ENCODE measurements around the gene AGBL1. TPM values are rescaled to one million over a fixed set of nuclear protein-coding genes. Genes with fewer than 3 reads are reported as not detected.

AGBL1 gene
- total and polyA plus RNA-seq, 2 donors (not counting 3 experiments of a cell fraction or from before 2014, with no cell fraction given): not detected

DNA sequence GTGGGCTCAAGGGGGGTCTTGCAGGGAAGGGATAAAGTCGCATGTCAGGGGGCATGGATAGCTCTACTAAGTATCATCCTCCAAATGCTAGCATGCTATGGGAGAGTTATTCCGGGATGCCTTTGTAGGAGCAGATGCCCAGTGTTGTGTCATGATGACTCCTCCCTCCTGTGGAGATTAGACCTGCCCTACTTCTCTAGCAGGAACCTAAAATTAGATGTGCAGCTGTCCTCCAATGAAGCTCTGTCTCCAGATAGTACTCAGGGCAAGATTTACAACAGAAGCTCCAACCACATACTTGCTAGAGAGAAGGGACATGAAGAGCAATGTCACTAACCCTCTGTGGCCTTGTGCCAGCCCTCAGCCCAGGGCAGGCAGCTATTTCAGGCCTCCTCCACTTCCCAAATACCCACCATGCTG, 82.5 kb downstream of the AGBL1 start:
- DNase-seq (ENCODE audit: low read depth, low spot score) (no peak), FAIRE-seq (no peak)
- dilution Hi-C loops (cut with MboI; ENCODE audit: extremely low pct_ligation_motif_present, low sequenced_read_pairs): no loop called here

GRCh38 chr15:86162641-86163040, 83.0 kb downstream of the AGBL1 start:
- TF ChIP-seq JUN (IDR thresholded peaks at IDR 0.05; ENCODE audit: borderline replicate concordance, insufficient read depth, insufficient read length, low read depth): no peak
- TF ChIP-seq MYC (IDR thresholded peaks at IDR 0.05; ENCODE audit: low read depth, low read length): no peak
- no peak for TF ChIP-seq POLR2AphosphoS5 (IDR thresholded peaks at IDR 0.05; ENCODE audit: insufficient read depth, low read depth, low read length)
- no peak for TF ChIP-seq EZH2 (IDR thresholded peaks at IDR 0.05; ENCODE audit: borderline replicate concordance, low read depth, low read length, severe bottlenecking)
- TF ChIP-seq FOS (IDR thresholded peaks at IDR 0.05; ENCODE audit: borderline replicate concordance, insufficient read depth, low read length): no peak
- TF ChIP-seq CTCF (IDR thresholded peaks at IDR 0.05; ENCODE audit: extremely low read depth in 1 of 2, insufficient read depth in 1 of 2, low read depth in 1 of 2, low read length in 2 of 2): no peak
- TF ChIP-seq POLR2A (IDR thresholded peaks at IDR 0.05; ENCODE audit: low read depth, low read length): no peak
- TF ChIP-seq GATA2 (IDR thresholded peaks at IDR 0.05; ENCODE audit: insufficient read depth, insufficient read length, low read depth, low read length): no peak
- no peak for TF ChIP-seq MAX (IDR thresholded peaks at IDR 0.05; ENCODE audit: insufficient read depth, insufficient read length)
- no peaks in the 10 kb centered on the region for H3K9me1 ChIP-seq (replicated peaks; ENCODE audit: control insufficient read depth, extremely low read depth, insufficient read depth, low read length)
- dilution Hi-C loops (cut with MboI; ENCODE audit: extremely low pct_ligation_motif_present, low sequenced_read_pairs) (no loop called here), intact Hi-C loops (cut with micrococcal nuclease) (no loop called here)
- no peaks in the 10 kb centered on the region for H3K4me1 ChIP-seq (ENCODE audit: control insufficient read depth, extremely low read depth, insufficient read depth, low read length)
- no peaks in the 10 kb centered on the region for H3K27me3 ChIP-seq (ENCODE audit: control insufficient read depth in 2 of 2, insufficient read depth in 2 of 2, low read length in 2 of 2)
- peaks cover 2% of the 10 kb centered on the region for H3K9me3 ChIP-seq (replicated peaks; ENCODE audit: control insufficient read depth, insufficient read depth, low read length)
- FAIRE-seq (no peak), DNase-seq (ENCODE audit: low read depth, low spot score) (no peak)
- no peaks in the 10 kb centered on the region for H3K36me3 ChIP-seq (ENCODE audit: control insufficient read depth in 2 of 2, extremely low read depth in 1 of 2, insufficient read depth in 2 of 2, low read length in 2 of 2)
- H2AFZ ChIP-seq (ENCODE audit: low read depth, low read length): no peak overlapping the region
- H3K4me2 ChIP-seq (ENCODE audit: insufficient read depth, low read length): no peak overlapping the region
- ChIA-PET POLR2A (no interaction called here), CTCF (no interaction called here)
- no peak overlapping the region for H3K4me3 ChIP-seq (replicated peaks in 1 of 3; ENCODE audit: insufficient read depth in 1 of 3, low read depth in 1 of 3, low read length in 3 of 3)
- H3K79me2 ChIP-seq (ENCODE audit: control insufficient read depth, insufficient read depth, low read length): no peaks in the 10 kb centered on the region
- H3K9ac ChIP-seq (replicated peaks; ENCODE audit: extremely low read depth, insufficient read depth, low read length): no peak overlapping the region
- H3K27ac ChIP-seq (ENCODE audit: insufficient read depth, low read depth, low read length): no peak overlapping the region
- BruUV-seq (replicated peaks): no TSS peak
- H4K20me1 ChIP-seq (replicated peaks; ENCODE audit: control insufficient read depth, extremely low read depth, insufficient read depth, low read length): no peaks in the 10 kb centered on the region

More for the DNA sequence above, 82.5 kb downstream of the AGBL1 start:
- Histone ChIP-seq H3K36me3 (ENCODE audit: control insufficient read depth in 2 of 2, extremely low read depth in 1 of 2, insufficient read depth in 2 of 2, low read length in 2 of 2) (no peaks in the 10 kb centered on the region), H3K4me3 (replicated peaks in 1 of 3; ENCODE audit: insufficient read depth in 1 of 3, low read depth in 1 of 3, low read length in 3 of 3) (no peak overlapping the region), H4K20me1 (replicated peaks; ENCODE audit: control insufficient read depth, extremely low read depth, insufficient read depth, low read length) (no peaks in the 10 kb centered on the region), H3K79me2 (ENCODE audit: control insufficient read depth, insufficient read depth, low read length) (no peaks in the 10 kb centered on the region), H2AFZ (ENCODE audit: low read depth, low read length) (no peak overlapping the region), H3K9me1 (replicated peaks; ENCODE audit: control insufficient read depth, extremely low read depth, insufficient read depth, low read length) (no peaks in the 10 kb centered on the region), H3K27ac (ENCODE audit: insufficient read depth, low read depth, low read length) (no peak overlapping the region), H3K4me1 (ENCODE audit: control insufficient read depth, extremely low read depth, insufficient read depth, low read length) (no peaks in the 10 kb centered on the region), H3K9ac (replicated peaks; ENCODE audit: extremely low read depth, insufficient read depth, low read length) (no peak overlapping the region), H3K9me3 (replicated peaks; ENCODE audit: control insufficient read depth, insufficient read depth, low read length) (peaks cover 2% of the 10 kb centered on the region), H3K4me2 (ENCODE audit: insufficient read depth, low read length) (no peak overlapping the region), H3K27me3 (ENCODE audit: control insufficient read depth in 2 of 2, insufficient read depth in 2 of 2, low read length in 2 of 2) (no peaks in the 10 kb centered on the region)
- TF ChIP-seq GATA2 (IDR thresholded peaks at IDR 0.05; ENCODE audit: insufficient read depth, insufficient read length, low read depth, low read length): no peak
- no TSS peak for BruUV-seq (replicated peaks)
- ChIA-PET POLR2A (no interaction called here), CTCF (no interaction called here)
- intact Hi-C loops (cut with micrococcal nuclease): no loop called here

Measured in endothelial cell of umbilical vein (primary cell).